Mesothelial cell of epicardium (in vitro differentiated cells): ENCODE measurements around the gene FAM20A. TPM values are rescaled to one million over a fixed set of nuclear protein-coding genes. Genes with fewer than 3 reads are reported as not detected.

Experiments used
- DNase-seq, 2 experiments: peaks; one replicate each; pipeline ENCODE4 v3.0.0; 2021; ENCODE audit warnings: low spot score in 2 of 2; ENCODE audit not compliant: unreplicated experiment in 2 of 2
- H3K27ac Mint-ChIP-seq: 2 replicates; pipeline ENCODE4 v1.8.0; 2021; ENCODE audit warnings: mixed read lengths
- H3K27me3 Mint-ChIP-seq: 2 replicates; pipeline ENCODE4 v1.8.0; 2021; ENCODE audit warnings: low read depth, mixed read lengths
- H3K36me3 Mint-ChIP-seq: 2 replicates; pipeline ENCODE4 v1.8.0; 2021; ENCODE audit warnings: mixed read lengths
- H3K4me1 Mint-ChIP-seq: 2 replicates; pipeline ENCODE4 v1.8.0; 2021; ENCODE audit warnings: mixed read lengths
- H3K4me3 Mint-ChIP-seq: 2 replicates; pipeline ENCODE4 v1.8.0; 2021; ENCODE audit warnings: mild to moderate bottlenecking, moderate library complexity, mixed read lengths
- H3K9me3 Mint-ChIP-seq: 2 replicates; pipeline ENCODE4 v1.8.0; 2021; ENCODE audit warnings: mixed read lengths
- total RNA-seq: library from RNA; stranded (reverse); gene quantifications from 3 replicates; pipeline ENCODE4 v1.2.1, GENCODE V29; 2021
- TF ChIP-seq, protein P1 (sequence below): fragments of 200-600 bp; sonication (generic); IDR thresholded peaks from one replicate; pipeline ENCODE4 v1.5.0; 2021; ENCODE audit warnings: antibody characterized with exemption; ENCODE audit not compliant: unreplicated experiment

The FAM20A gene
- total RNA-seq, 1 donor from 2014 or later: 1.8 TPM

DNA sequence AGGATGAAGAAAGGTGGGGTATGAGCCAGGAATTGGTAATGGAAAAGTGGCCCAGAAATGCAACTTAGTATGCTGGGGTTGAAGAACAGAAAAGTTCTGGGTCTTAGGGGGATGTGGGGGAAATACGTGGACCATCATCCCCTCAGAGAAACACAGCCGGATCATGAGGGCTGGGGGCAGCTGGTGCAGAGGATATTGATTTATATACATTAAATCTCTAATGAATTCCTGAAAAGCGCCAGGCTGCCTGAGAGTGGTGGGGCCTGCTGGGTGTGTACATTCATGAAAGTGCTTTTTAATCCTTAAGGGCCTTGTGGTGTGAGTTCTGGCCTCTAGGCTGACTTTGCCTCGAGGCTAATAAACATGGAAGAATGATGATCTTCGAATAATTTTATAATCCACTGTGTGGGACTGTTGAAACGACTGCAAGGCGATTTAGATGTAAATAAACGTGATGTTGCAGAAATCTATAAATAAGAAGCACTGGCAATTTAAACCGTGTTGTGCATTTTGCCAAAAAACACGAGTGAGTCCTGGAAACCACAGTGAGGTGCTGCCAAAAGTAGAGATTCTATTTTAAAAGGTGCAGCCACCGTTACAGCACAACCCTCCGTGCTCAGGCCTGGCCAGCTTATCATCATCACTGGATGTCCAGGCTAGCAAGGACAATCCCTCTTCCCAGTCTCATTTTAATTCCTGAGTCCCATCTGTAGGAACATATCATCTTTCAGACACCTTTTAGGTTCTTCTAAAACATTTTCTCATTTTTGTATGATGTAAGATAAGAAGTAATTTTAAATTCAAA lies 56.9 kb downstream of the FAM20A start:
- Mint-ChIP-seq H3K4me3 (no peak overlapping the region), H3K9me3 (peaks cover 13% of the 10 kb centered on the region), H3K27me3 (no peaks in the 10 kb centered on the region), H3K4me1 (no peaks in the 10 kb centered on the region), H3K36me3 (peaks cover 8% of the 10 kb centered on the region), H3K27ac (no peak overlapping the region)
- no peak for DNase-seq
- TF ChIP-seq, protein P1, sequence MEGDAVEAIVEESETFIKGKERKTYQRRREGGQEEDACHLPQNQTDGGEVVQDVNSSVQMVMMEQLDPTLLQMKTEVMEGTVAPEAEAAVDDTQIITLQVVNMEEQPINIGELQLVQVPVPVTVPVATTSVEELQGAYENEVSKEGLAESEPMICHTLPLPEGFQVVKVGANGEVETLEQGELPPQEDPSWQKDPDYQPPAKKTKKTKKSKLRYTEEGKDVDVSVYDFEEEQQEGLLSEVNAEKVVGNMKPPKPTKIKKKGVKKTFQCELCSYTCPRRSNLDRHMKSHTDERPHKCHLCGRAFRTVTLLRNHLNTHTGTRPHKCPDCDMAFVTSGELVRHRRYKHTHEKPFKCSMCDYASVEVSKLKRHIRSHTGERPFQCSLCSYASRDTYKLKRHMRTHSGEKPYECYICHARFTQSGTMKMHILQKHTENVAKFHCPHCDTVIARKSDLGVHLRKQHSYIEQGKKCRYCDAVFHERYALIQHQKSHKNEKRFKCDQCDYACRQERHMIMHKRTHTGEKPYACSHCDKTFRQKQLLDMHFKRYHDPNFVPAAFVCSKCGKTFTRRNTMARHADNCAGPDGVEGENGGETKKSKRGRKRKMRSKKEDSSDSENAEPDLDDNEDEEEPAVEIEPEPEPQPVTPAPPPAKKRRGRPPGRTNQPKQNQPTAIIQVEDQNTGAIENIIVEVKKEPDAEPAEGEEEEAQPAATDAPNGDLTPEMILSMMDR: no peak

DNA sequence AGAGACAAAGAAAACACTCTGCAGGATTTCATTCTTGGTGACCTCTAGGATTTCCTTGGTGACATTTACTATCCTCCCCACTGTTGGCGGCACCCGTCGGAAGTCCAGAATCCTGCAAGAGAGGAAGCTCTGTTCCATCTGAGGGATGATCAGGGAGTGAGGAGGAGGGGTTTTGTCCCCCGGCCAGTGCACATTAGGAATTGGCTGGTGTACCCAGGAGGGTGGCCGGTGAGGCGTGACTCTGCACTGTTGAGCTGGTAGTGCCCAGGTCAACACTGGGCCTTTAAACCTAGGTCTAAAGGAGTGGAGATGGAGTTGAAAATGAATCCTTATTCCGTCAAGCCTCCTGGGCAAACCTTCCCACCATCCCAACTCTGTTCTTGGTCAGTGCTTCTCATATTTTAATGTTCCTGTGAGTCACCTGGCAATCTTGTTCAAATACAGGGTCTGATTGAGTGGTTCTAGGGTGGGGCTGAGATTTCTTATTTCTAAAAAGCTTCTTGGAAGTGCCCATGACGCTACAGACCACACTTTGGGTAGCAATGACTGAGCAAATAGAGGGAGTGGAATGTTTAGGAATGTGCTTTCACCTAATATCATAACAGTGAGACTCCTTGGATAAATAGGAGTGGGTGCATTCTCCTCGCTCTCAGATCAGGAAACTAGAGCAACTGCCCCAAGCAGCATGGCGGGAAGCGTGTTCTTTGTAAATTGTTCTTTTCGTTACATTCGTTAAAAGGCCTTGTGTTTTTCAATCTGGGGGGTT lies 58.3 kb downstream of the FAM20A start:
- DNase-seq: no peak
- TF ChIP-seq, protein P1: no peak
- H3K4me1 Mint-ChIP-seq: no peaks in the 10 kb centered on the region
- peaks cover 13% of the 10 kb centered on the region for H3K9me3 Mint-ChIP-seq
- peaks cover 8% of the 10 kb centered on the region for H3K36me3 Mint-ChIP-seq
- H3K27ac Mint-ChIP-seq: no peak overlapping the region
- no peaks in the 10 kb centered on the region for H3K27me3 Mint-ChIP-seq
- no peak overlapping the region for H3K4me3 Mint-ChIP-seq

DNA sequence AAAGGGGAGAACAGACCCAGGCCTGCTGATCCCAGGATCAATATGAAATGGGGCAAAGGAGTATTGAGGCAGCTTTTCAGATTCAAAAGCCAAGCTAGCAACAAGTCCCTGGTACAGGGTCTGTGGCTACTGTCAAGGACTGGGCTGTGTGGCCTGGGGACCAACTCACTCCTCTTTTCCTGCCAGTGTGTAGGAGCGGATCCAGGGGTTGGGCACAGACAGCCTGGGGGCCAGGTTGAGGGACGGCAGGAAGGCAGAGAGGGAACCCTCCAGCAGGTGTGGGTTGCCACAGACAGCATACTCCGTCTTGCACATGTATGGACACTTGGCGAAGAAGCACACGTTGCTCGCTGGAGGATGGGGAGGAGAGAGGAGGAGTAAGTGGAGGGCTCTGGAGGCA lies 59.4 kb downstream of the FAM20A start:
- DNase-seq: no peak
- Mint-ChIP-seq H3K27me3 (no peaks in the 10 kb centered on the region), H3K4me3 (no peak overlapping the region), H3K27ac (no peak overlapping the region), H3K4me1 (no peaks in the 10 kb centered on the region), H3K9me3 (peaks cover 5% of the 10 kb centered on the region), H3K36me3 (peaks cover 6% of the 10 kb centered on the region)
- TF ChIP-seq, protein P1: no peak

DNA sequence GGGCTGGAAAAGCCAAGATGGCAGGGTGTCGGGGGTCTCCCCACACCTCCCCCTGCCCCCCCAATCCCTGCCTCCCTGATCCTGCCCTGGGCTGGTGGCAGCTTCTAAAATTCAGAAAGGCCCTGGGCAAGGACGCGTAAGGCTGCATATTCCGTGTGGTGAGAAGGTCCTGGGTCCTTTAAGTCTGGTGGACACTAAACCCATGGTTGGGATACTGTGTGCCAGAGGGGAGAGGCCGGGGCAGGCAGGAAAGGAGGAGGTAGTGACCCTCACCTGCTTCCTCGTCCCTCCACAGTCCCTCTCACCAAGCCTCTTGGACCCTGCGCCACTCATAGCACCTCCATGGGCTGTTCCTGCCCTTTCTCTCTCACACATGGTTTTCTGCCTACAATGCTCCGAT lies 60.2 kb downstream of the FAM20A start:
- peaks cover 2% of the 10 kb centered on the region for H3K36me3 Mint-ChIP-seq
- TF ChIP-seq, protein P1: no peak
- DNase-seq: no peak
- H3K4me3 Mint-ChIP-seq: no peak overlapping the region
- no peaks in the 10 kb centered on the region for H3K27me3 Mint-ChIP-seq
- no peaks in the 10 kb centered on the region for H3K9me3 Mint-ChIP-seq
- H3K27ac Mint-ChIP-seq: no peak overlapping the region
- no peaks in the 10 kb centered on the region for H3K4me1 Mint-ChIP-seq

DNA sequence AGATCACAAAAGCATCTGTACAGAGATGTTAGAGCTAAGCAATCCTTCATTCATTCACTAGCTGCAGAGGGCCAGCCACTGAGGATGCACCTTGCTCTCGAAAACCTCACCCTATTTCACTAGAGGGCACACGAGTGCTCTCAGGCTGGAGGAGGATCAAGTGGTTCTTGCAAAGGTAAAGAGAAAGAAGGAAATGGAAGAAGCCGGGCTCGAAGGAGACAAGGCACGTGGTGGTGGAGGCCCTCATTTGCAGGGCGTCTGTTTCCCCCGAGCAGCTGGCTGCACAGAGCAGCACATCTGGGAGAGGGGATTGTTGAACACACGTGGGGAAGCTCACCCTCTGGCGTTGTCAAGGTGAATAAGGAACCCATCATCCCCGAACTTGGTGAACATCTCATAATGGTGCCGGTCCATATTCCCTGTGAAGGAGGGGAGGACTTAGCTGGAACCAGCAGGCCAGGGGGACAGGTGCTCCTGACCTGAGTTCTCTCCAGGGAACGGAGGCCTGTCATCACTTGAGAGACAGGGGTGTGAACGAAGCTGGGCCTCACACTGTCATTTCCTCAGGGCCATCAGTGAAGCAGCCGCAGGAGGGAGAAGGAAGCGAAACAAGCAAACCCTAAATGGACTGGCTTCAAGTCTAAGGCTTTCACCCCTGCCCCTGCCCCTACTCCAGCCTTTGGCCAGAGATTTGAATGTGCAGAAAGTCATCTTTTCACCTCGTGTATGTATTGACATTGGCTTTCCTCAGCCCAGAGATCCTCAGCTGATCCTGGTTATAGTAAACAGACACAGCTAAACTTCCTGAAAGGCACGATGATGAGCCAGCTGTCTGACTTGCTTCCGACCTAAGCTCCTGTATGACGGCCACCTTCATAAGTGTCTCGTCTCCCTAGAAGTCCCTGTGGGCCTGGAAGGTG lies 61.4 kb downstream of the FAM20A start:
- H3K27me3 Mint-ChIP-seq: no peaks in the 10 kb centered on the region
- peaks cover 9% of the 10 kb centered on the region for H3K36me3 Mint-ChIP-seq
- H3K4me1 Mint-ChIP-seq: no peaks in the 10 kb centered on the region
- H3K4me3 Mint-ChIP-seq: no peak overlapping the region
- no peak for DNase-seq
- TF ChIP-seq, protein P1: no peak
- no peaks in the 10 kb centered on the region for H3K9me3 Mint-ChIP-seq
- no peak overlapping the region for H3K27ac Mint-ChIP-seq
